Posterior vena cava (tissue), 2 donors: ENCODE results near the gene CBX2. TPM values are rescaled to one million over a fixed set of nuclear protein-coding genes. Genes with fewer than 3 reads are reported as not detected.

ENCODE experiments used
- DNase-seq: peaks from one replicate; pipeline ENCODE4 v3.0.0-alpha.2; 2020; ENCODE audit warnings: low spot score
- intact Hi-C, 2 donors: fragments of 100-400 bp; cut with DNase I; formaldehyde crosslinking; loops; one replicate each; pipeline versions ENCODE4 v1.14.1 to v1.14.2; 2022 to 2023
- total RNA-seq, 2 donors: library from RNA; stranded (reverse); fragmentation: NEBNext Ultra II Directional; extraction: Animal tissue kit (Norgen Biotek cat#: 25700); gene quantifications; one replicate each; pipeline ENCODE4 v1.2.1, GENCODE V29; 2021
- donor health status: DM: yes; HTN: yes; CAD: no.
- donor health status: DM: yes; HTN: yes; CAD: no.

The CBX2 gene
- total RNA-seq, 2 donors from 2014 or later = 1.6 to 1.8 TPM

GRCh38 chr17:79815836-79816461, 38.0 kb downstream of the CBX2 start:
- intact Hi-C loops = no loop called here
- DNase-seq = no peak

- intact Hi-C loops = no loop called here
- DNase-seq = no peak
Measured at GRCh38 chr17:79818026-79818758, 40.2 kb downstream of the CBX2 start.

DNA sequence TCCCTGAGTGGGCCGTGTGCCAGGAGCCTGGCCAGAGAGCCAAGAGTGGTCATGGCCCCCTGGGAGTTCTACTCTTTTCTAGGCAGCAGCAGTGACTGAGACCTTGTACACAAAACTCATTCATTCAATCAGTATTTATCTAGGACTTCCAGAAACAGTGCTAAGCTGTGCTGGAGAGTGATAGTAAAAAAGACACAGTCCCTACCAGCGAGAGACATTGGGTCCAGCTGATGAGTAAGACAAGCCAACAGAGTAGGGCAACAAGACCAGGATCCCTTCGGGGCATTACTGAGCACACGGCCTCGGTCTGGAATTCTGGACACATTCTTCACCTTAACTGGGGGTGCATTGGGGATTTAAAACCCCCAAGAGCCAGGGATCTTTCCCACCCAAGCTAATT, 41.1 kb downstream of the CBX2 start:
- DNase-seq = no peak
- intact Hi-C loops = no loop called here

GRCh38 chr17:79819534-79820276, 41.8 kb downstream of the CBX2 start:
- no peak for DNase-seq
- intact Hi-C loops = no loop called here

GRCh38 chr17:79820959-79821330, 43.0 kb downstream of the CBX2 start:
- DNase-seq = no peak
- intact Hi-C loops = no loop called here

- intact Hi-C loops = no loop called here
- no peak for DNase-seq
Measured at GRCh38 chr17:79821331-79822095, 43.6 kb downstream of the CBX2 start.

GRCh38 chr17:79822583-79823124, 44.7 kb downstream of the CBX2 start:
- intact Hi-C loops = no loop called here
- DNase-seq = no peak

- DNase-seq = no peak
- intact Hi-C loops = no loop called here
Measured at GRCh38 chr17:79824234-79824633, 46.3 kb downstream of the CBX2 start.

DNA sequence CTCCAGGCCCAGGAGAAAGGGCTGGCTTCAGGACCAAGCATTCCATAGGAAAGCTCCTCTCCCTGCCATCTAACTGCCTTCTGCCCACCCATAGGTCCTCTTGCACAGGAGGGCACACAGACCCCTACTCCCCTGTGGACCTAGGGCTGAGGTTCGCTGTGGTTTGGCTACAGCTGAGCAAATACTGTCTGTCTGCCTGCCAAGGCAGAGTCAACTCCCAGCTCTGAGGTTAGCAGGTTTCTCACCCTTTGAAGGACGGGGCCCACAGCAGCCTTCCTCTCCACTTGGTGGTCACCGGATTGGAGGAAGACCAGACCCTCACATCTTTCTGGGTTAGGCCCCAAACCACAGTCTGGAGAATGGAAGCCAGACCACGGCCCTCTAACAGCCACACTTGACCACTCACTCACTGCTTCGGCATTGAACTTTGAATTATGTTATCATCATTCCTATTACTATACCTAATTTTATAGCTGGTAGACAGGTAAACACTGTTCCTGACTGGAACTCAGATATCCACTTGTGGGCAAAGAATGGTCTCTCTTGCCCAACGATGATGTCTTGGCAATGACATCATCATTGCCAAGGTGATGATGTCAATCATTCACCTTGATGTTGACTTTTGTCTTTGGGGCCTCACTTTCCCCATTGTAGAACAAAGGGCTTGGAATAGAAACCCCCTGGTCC, 47.1 kb downstream of the CBX2 start:
- DNase-seq = no peak
- intact Hi-C loops = no loop called here

DNA sequence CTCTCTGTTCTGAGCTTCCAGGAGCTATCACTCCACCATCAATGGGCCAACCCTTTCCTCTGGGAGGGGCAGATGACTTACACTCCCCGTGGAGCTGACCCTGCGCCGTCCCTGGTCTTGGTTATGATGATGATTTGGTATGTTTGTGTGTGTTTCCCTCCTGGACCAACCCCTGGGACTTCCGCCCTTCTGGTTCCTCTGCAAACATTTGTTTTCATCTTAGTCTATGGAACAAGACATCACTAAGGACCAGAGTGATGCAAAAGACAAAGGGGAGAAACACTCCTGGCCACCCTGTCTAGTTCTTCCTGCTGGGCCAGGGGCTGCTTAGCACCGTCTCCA, 47.6 kb downstream of the CBX2 start:
- no peak for DNase-seq
- intact Hi-C loops = no loop called here

DNA sequence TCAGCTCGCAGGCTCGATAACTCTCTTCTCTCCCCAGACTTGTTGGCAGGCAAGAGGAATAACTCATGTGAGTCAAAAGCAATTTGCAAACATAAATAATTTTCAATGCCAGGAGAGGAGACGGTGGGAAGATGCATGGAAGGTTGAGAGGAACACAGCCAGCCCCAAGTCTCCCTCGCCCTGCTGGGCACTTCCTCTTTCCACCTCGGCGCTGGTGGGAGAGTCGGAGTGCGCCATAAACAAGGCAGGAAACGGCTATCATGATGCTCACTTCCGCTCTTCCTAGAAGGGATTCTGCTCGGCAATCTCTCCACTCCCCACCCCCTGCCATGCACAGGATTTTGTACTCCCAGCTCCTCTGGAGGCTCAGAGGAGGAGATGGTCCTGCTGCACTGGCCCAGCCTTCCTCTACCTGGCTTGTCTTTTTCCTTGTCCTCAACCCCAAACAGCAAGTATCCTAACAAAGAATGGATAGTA, 48.3 kb downstream of the CBX2 start:
- no peak for DNase-seq

GRCh38 chr17:79826841-79827578, 49.1 kb downstream of the CBX2 start:
- DNase-seq = no peak
- intact Hi-C loops = no loop called here

More for the DNA sequence above, 48.3 kb downstream of the CBX2 start:
- intact Hi-C loops = no loop called here

GRCh38 chr17:79829004-79829403, 51.1 kb downstream of the CBX2 start:
- intact Hi-C loops = no loop called here
- no peak for DNase-seq

GRCh38 chr17:79829457-79829856, 51.5 kb downstream of the CBX2 start:
- DNase-seq = no peak
- intact Hi-C loops = no loop called here

- DNase-seq = no peak
- intact Hi-C loops = no loop called here
Measured at GRCh38 chr17:79830303-79830702, 52.4 kb downstream of the CBX2 start.

GRCh38 chr17:79830763-79831264, 52.9 kb downstream of the CBX2 start:
- DNase-seq = no peak
- intact Hi-C loops = no loop called here

DNA sequence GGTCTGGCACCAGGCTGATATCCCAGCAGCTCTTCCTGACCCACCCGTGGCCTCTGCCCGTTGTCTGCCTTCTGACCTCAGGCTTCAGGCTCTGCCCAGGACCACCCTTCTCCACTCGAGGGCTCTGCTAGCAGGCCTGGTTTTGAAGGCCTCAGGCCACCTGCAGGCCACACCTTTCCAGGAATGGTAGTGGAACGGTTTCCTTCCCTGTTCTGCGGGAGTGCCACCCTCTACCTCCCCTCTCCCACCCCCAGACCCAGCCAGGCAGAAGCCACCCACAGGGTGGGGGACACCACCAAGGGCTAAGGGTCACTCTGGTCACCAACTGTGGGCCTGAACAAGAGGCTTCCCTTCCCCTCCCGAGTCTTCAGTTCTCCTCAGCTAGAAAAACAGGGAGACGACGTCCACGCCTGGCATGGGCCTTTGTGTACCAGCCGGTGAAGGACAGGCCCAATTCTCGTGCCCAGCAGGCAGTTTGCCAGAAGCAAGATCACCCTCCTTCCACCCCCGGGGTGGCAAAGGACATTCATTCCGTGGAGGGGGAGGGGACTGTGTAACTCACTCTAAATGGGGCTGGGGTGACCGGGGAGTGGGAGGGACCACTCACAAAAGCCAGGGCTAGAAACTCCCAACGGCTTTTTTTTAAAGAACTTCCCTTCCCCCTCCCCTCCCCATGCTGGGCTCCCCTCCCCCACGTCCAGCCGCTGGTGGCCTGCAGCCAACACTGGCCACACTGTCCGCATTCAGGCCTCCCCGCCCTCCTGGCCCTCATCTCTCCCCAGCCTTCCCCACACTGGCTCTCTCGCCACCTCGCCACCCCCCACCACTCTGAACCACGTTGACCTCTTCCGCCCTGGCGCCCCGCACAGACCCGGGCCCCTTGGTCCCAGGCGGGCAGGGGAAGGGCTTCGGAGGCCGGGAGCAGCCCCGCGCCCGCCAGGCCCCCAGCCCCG, 53.6 kb downstream of the CBX2 start:
- peak; percentile 91 for DNase-seq
- intact Hi-C loops = no loop called here
